GM12878 (cell line): ENCODE results near the gene ECSIT. TPM values are rescaled to one million over a fixed set of nuclear protein-coding genes. Genes with fewer than 3 reads are reported as not detected.
A peak's percentile ranks its signal among the peaks of the same experiment; 100 is the strongest.

Experiments
- BCL3 ChIP-seq: IDR thresholded peaks from 2 replicates; pipeline ENCODE4 v1.6.1; 2011; ENCODE audit warnings: borderline replicate concordance, low read depth, mild to moderate bottlenecking, moderate library complexity, low read length; ENCODE audit not compliant: insufficient read depth, poor library complexity, severe bottlenecking
- CBX5 ChIP-seq: sonication (generic); IDR thresholded peaks from 2 replicates; pipeline ENCODE4 v1.6.1; 2016; ENCODE audit warnings: low read depth, moderate library complexity, mild to moderate bottlenecking, inconsistent platforms
- E2F8 ChIP-seq: fragments of 450-650 bp; IDR thresholded peaks from 2 replicates; pipeline ENCODE4 v1.6.1; 2018; ENCODE audit warnings: mild to moderate bottlenecking, low read depth, moderate library complexity; ENCODE audit not compliant: partially characterized antibody
- GATAD2B ChIP-seq: fragments of 450-650 bp; conservative IDR thresholded peaks from 2 replicates; pipeline ENCODE4 v1.6.1; 2017; ENCODE audit warnings: low read depth, mild to moderate bottlenecking, moderate library complexity
- HDAC6 ChIP-seq: fragments of 200-600 bp; sonication (generic); IDR thresholded peaks from one replicate; pipeline ENCODE4 v1.8.0; 2017; ENCODE audit warnings: antibody characterized with exemption; ENCODE audit not compliant: unreplicated experiment
- JUND ChIP-seq: IDR thresholded peaks from 2 replicates; pipeline ENCODE4 v1.6.1; 2012; ENCODE audit warnings: low read depth, mild to moderate bottlenecking, low read length, improper control_type of control experiment, moderate library complexity
- MXI1 ChIP-seq: fragments of 150-350 bp; IDR thresholded peaks from 2 replicates; pipeline ENCODE4 v1.6.1; 2011; ENCODE audit warnings: low read depth, mild to moderate bottlenecking, inconsistent platforms, low read length, improper control_type of control experiment
- POLR2AphosphoS2 ChIP-seq: IDR thresholded peaks from 2 replicates; pipeline ENCODE4 v1.6.1; 2011; ENCODE audit warnings: low read depth, mild to moderate bottlenecking, low read length, improper control_type of control experiment, moderate library complexity
- RAD51 ChIP-seq: fragments of 450-650 bp; IDR thresholded peaks from 2 replicates; pipeline ENCODE4 v1.6.1; 2016; ENCODE audit warnings: moderate library complexity, mild to moderate bottlenecking, inconsistent platforms
- RCOR1 ChIP-seq: conservative IDR thresholded peaks from 2 replicates; pipeline ENCODE4 v1.6.1; 2012; ENCODE audit warnings: low read depth, low read length, improper control_type of control experiment
- REST ChIP-seq: IDR thresholded peaks from 2 replicates; pipeline ENCODE4 v1.6.1; 2012; ENCODE audit warnings: mild to moderate bottlenecking, low read depth, low read length
- STAT3 ChIP-seq: IDR thresholded peaks from 2 replicates; pipeline ENCODE4 v1.6.1; 2011; ENCODE audit warnings: low read depth, low read length, improper control_type of control experiment
- ZBTB40 ChIP-seq: fragments of 450-650 bp; IDR thresholded peaks from 2 replicates; pipeline ENCODE4 v1.6.1; 2016; ENCODE audit warnings: mild to moderate bottlenecking, moderate library complexity, borderline replicate concordance
- polyA plus RNA-seq, 11 experiments: library from polyadenylated mRNA; depleted of rRNA in 4 of 11; unstranded in 6 of 11; stranded (reverse) in 5 of 11; fragments of >200 nt; fragmentation: Nextera tagmentation in 4 of 11; fragmentation: Illumina TruSeq in 1 of 11; extraction: Ambion mirVana in 4 of 11; extraction: Trizol in 1 of 11; gene quantifications; 1 replicate in 1 of 11; 2 replicates in 10 of 11; pipeline versions ENCODE4 v1.2.1 to v1.2.3, GENCODE V29; 2011 to 2016; ENCODE audit warnings: inconsistent platforms in 2 of 11, missing spikeins in 2 of 11, low read depth in 1 of 11
- total RNA-seq, 4 experiments: library from RNA; depleted of rRNA in 3 of 4; stranded (reverse); fragments of >200 nt in 3 of 4; fragmentation: Illumina TruSeq in 1 of 4; extraction: Trizol in 1 of 4; gene quantifications; 2 replicates each; pipeline versions ENCODE4 v1.2.1 to v1.2.3, GENCODE V29; 2013 to 2021

ECSIT gene
- total and polyA plus RNA-seq, 10 of the 15 experiments (the other 5 are each of a cell fraction or from before 2014, with no cell fraction given): 1.0 to 59.6 (median 41.3) TPM

GRCh38 chr19:11558881-11559828 is 30.2 kb upstream of the ECSIT start, which contains the start of gene ELOF1 (continued):
- TF ChIP-seq HDAC6: no peak
- TF ChIP-seq GATAD2B: peak; percentile 71
- peak; percentile 74 for TF ChIP-seq MXI1
- peak; percentile 91 for TF ChIP-seq POLR2AphosphoS2
- TF ChIP-seq CBX5: no peak
- peak; percentile 92 for TF ChIP-seq ZBTB40
- TF ChIP-seq REST: no peak
- no peak for TF ChIP-seq STAT3
- TF ChIP-seq RAD51: no peak
- TF ChIP-seq JUND: no peak
- TF ChIP-seq BCL3: no peak
- peak; percentile 87 for TF ChIP-seq E2F8
- no peak for TF ChIP-seq RCOR1
